Fibroblast of lung (primary cell): ENCODE data around the gene IFIH1. TPM values are rescaled to one million over a fixed set of nuclear protein-coding genes. Genes with fewer than 3 reads are reported as not detected.
A peak's percentile ranks its signal among the peaks of the same experiment; 100 is the strongest.

Experiments
- DNase-seq, 2 donors: peaks; one replicate each; pipeline versions ENCODE4 v3.0.0 to v3.0.0-alpha.2; 2010; ENCODE audit warnings: low read depth in 2 of 2
- H2AFZ ChIP-seq: 2 replicates; pipeline ENCODE4 v1.5.1; 2012; ENCODE audit warnings: low read length, control low read depth, inconsistent platforms
- H3K27ac ChIP-seq: 2 replicates; pipeline ENCODE4 v1.5.1; 2011; ENCODE audit warnings: low read length, control low read depth; ENCODE audit not compliant: insufficient read depth
- H3K27me3 ChIP-seq: 2 replicates; pipeline ENCODE4 v1.5.1; 2011; ENCODE audit warnings: mild to moderate bottlenecking, low read length; ENCODE audit not compliant: control insufficient read depth, insufficient read depth
- H3K36me3 ChIP-seq: 2 replicates; pipeline ENCODE4 v1.5.1; 2011; ENCODE audit warnings: low read length; ENCODE audit not compliant: control insufficient read depth, insufficient read depth
- H3K4me1 ChIP-seq: 2 replicates; pipeline ENCODE4 v1.5.1; 2011; ENCODE audit warnings: low read length; ENCODE audit not compliant: control insufficient read depth, insufficient read depth; ENCODE audit errors: extremely low read depth
- H3K4me2 ChIP-seq: 2 replicates; pipeline ENCODE4 v1.5.1; 2011; ENCODE audit warnings: low read length, control low read depth; ENCODE audit not compliant: insufficient read depth; ENCODE audit errors: extremely low read depth
- H3K4me3 ChIP-seq, 4 experiments: fragments of 200-600 bp in 1 of 4; sonication (generic) in 1 of 4; replicated peaks in 1 of 4; 2 replicates each; pipeline ENCODE4 v1.5.1; 2011 to 2016; ENCODE audit warnings: low read length in 4 of 4, low read depth in 3 of 4, mild to moderate bottlenecking in 3 of 4, control low read depth in 2 of 4, inconsistent platforms in 1 of 4, mixed read lengths in 1 of 4; ENCODE audit not compliant: insufficient read depth in 1 of 4; ENCODE audit errors: control extremely low read depth in 1 of 4
- H3K79me2 ChIP-seq: 2 replicates; pipeline ENCODE4 v1.5.1; 2012; ENCODE audit warnings: mild to moderate bottlenecking, low read length, inconsistent platforms; ENCODE audit not compliant: control insufficient read depth, insufficient read depth
- H3K9ac ChIP-seq: 2 replicates; pipeline ENCODE4 v1.5.1; 2011; ENCODE audit warnings: mild to moderate bottlenecking, low read length, control low read depth; ENCODE audit not compliant: insufficient read depth
- H3K9me3 ChIP-seq: 2 replicates; pipeline ENCODE4 v1.5.1; 2012; ENCODE audit warnings: low read depth, low read length; ENCODE audit not compliant: control insufficient read depth, insufficient read depth
- H4K20me1 ChIP-seq: 2 replicates; pipeline ENCODE4 v1.5.1; 2011; ENCODE audit warnings: low read length; ENCODE audit not compliant: control insufficient read depth, insufficient read depth; ENCODE audit errors: extremely low read depth
- EZH2 ChIP-seq: IDR thresholded peaks from 2 replicates; pipeline ENCODE4 v1.5.1; 2012; ENCODE audit warnings: low read length, control low read depth, mild to moderate bottlenecking; ENCODE audit errors: missing control alignments
- polyA plus RNA-seq, 2 donors: library from polyadenylated mRNA; depleted of rRNA in 1 of 2; stranded (reverse) in 1 of 2; unstranded in 1 of 2; fragments of >200 nt; gene quantifications; 2 replicates each; pipeline ENCODE4 v1.2.1, GENCODE V29; 2011 to 2012; ENCODE audit warnings: missing spikeins in 1 of 2
- total RNA-seq: library from RNA; depleted of rRNA; stranded (reverse); fragments of >200 nt; gene quantifications from 2 replicates; pipeline ENCODE4 v1.2.1, GENCODE V29; 2014
- TF ChIP-seq, protein P1 (sequence below), 2 donors: IDR thresholded peaks in 1 of 2; conservative IDR thresholded peaks in 1 of 2; 1 replicate in 1 of 2; 2 replicates in 1 of 2; pipeline ENCODE4 v1.5.1; 2011 to 2012; ENCODE audit warnings: low read length in 2 of 2, control low read depth in 1 of 2, inconsistent platforms in 1 of 2, low read depth in 1 of 2, mild to moderate bottlenecking in 1 of 2

Gene IFIH1
- total and polyA plus RNA-seq, 2 donors (not counting 1 experiment from before 2014, with no cell fraction given), result 4.2 to 11.4 TPM

DNA sequence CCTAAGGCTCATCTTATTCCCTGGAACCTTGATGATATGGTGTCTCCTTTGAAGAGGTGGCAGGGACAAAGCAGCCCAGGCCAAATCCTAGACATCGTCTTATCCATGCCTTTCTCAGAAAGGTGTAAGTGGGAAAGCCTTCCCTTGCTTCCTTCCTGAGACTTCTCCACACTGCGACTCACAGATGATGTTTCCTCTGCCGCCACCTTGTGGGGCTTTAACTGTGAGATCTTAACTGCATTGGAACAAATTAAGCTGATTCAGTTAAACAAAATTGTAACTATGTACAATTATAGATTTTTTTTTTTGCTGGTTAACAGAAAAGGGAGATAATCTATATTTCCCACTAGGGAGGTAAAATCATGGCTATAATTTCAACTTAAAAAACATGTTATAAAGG, 15.5 kb upstream of the IFIH1 start:
- no peaks in the 10 kb centered on the region for H3K9me3 ChIP-seq

GRCh38 chr2:162330881-162331280, 12.4 kb upstream of the IFIH1 start:
- Histone ChIP-seq H3K9me3 (no peaks in the 10 kb centered on the region), H3K4me3 (no peak overlapping the region), H4K20me1 (no peaks in the 10 kb centered on the region), H3K27ac (no peak overlapping the region), H3K36me3 (no peaks in the 10 kb centered on the region), H3K4me2 (no peak overlapping the region), H3K9ac (no peak overlapping the region), H3K4me1 (no peaks in the 10 kb centered on the region), H3K27me3 (no peaks in the 10 kb centered on the region), H3K79me2 (no peaks in the 10 kb centered on the region), H2AFZ (no peak overlapping the region)
- TF ChIP-seq, protein P1, sequence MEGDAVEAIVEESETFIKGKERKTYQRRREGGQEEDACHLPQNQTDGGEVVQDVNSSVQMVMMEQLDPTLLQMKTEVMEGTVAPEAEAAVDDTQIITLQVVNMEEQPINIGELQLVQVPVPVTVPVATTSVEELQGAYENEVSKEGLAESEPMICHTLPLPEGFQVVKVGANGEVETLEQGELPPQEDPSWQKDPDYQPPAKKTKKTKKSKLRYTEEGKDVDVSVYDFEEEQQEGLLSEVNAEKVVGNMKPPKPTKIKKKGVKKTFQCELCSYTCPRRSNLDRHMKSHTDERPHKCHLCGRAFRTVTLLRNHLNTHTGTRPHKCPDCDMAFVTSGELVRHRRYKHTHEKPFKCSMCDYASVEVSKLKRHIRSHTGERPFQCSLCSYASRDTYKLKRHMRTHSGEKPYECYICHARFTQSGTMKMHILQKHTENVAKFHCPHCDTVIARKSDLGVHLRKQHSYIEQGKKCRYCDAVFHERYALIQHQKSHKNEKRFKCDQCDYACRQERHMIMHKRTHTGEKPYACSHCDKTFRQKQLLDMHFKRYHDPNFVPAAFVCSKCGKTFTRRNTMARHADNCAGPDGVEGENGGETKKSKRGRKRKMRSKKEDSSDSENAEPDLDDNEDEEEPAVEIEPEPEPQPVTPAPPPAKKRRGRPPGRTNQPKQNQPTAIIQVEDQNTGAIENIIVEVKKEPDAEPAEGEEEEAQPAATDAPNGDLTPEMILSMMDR (conservative IDR thresholded peaks at IDR 0.05 in 1 of 2, IDR thresholded peaks at IDR 0.05 in 1 of 2; ENCODE audit: low read depth in 1 of 2, low read length in 2 of 2), result no peak
- no peak for TF ChIP-seq EZH2
- no peak for DNase-seq

More for the DNA sequence above, 15.5 kb upstream of the IFIH1 start:
- Histone ChIP-seq H3K27ac (no peak overlapping the region), H3K36me3 (no peaks in the 10 kb centered on the region), H3K4me2 (no peak overlapping the region), H3K79me2 (no peaks in the 10 kb centered on the region), H3K4me3 (no peak overlapping the region), H3K9ac (no peak overlapping the region), H3K27me3 (no peaks in the 10 kb centered on the region), H4K20me1 (no peaks in the 10 kb centered on the region), H2AFZ (no peak overlapping the region), H3K4me1 (no peaks in the 10 kb centered on the region)
- TF ChIP-seq, protein P1 (conservative IDR thresholded peaks at IDR 0.05 in 1 of 2, IDR thresholded peaks at IDR 0.05 in 1 of 2; ENCODE audit: low read depth in 1 of 2, low read length in 2 of 2), result peak; percentile 21 to 50
- no peak for TF ChIP-seq EZH2
- no peak for DNase-seq

DNA sequence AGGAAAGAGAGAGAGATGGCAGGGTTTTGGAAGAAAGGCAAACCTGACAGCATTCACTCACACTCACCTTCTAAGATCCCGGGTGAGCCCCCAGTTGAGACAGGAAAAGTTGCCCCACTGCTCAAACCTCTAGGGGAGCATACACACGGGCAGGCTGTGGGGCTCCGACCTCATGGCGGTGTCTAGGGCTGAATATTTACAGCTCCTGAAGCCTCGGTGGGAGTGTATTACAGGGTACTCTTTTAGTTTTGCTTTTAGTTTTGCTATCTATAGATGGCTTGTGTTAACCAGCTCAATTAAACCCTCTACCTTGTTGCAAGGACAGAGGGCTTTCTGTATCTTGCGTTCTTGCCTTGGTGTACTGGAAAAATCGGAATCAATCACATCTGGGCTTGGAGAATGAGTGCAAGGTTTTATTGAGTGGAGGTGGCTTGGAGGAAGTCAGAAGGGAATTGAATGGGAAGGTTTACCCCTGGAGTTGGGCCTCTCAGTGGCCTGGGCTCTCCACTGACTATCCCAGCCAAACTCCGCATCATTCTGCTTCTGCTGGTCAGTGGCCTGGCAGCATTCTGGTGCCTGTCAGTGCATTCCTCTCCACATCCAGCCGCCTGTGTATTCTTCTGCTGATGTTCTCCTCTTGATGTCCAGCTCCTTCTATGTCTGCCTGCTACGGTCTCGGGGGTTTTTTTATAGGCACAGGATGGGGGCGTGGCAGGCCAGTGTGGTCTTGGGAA, 10.1 kb upstream of the IFIH1 start:
- DNase-seq, result no peak
- no peak overlapping the region for H3K4me2 ChIP-seq
- H2AFZ ChIP-seq, result no peak overlapping the region
- H3K79me2 ChIP-seq, result no peaks in the 10 kb centered on the region
- no peaks in the 10 kb centered on the region for H3K9me3 ChIP-seq
- no peaks in the 10 kb centered on the region for H3K36me3 ChIP-seq
- H3K9ac ChIP-seq, result no peak overlapping the region
- no peak overlapping the region for H3K27ac ChIP-seq
- H3K4me3 ChIP-seq, result no peak overlapping the region
- H3K4me1 ChIP-seq, result no peaks in the 10 kb centered on the region
- no peak for TF ChIP-seq EZH2
- TF ChIP-seq, protein P1 (conservative IDR thresholded peaks at IDR 0.05 in 1 of 2, IDR thresholded peaks at IDR 0.05 in 1 of 2; ENCODE audit: low read depth in 1 of 2, low read length in 2 of 2), result no peak
- H4K20me1 ChIP-seq, result no peaks in the 10 kb centered on the region
- no peaks in the 10 kb centered on the region for H3K27me3 ChIP-seq
